ACHN (cell line): ENCODE data around the gene NEGR1.

Source experiments
- DNase-seq: peaks from one replicate; pipeline ENCODE4 v3.0.0-alpha.2; 2015
- in situ Hi-C: cut with HindIII; loops from 2 replicates; pipeline ENCODE4 v1.10.0; 2017; ENCODE audit warnings: low sequenced_read_pairs, low pct_ligation_motif_present, low pct_unique_long_range_greater_than_20kb

The NEGR1 gene

GRCh38 chr1:71351438-71351837, 930.9 kb downstream of the NEGR1 start:
- in situ Hi-C loops = no loop called here
- DNase-seq = no peak

- in situ Hi-C loops = no loop called here
- DNase-seq = no peak
Measured at GRCh38 chr1:71350805-71351204, 931.5 kb downstream of the NEGR1 start.

- in situ Hi-C loops = no loop called here
- DNase-seq = no peak
Measured at GRCh38 chr1:71350330-71350729, 932.0 kb downstream of the NEGR1 start.
